GM23338 (cell line): ENCODE measurements around the gene COTL1. TPM values are rescaled to one million over a fixed set of nuclear protein-coding genes. Genes with fewer than 3 reads are reported as not detected.

ENCODE experiments used
- ATAC-seq: fragments of 200-7000 bp; cut with Tn5 transposase; 3 replicates; pipeline ENCODE4 v1.9.1; 2020
- DNase-seq: peaks from one replicate; pipeline ENCODE4 v3.0.0-alpha.2; 2015; ENCODE audit warnings: low spot score
- H2AFZ ChIP-seq: fragments of 200-600 bp; sonication (generic); 2 replicates; pipeline ENCODE4 v1.8.0; 2016; ENCODE audit warnings: antibody characterized with exemption, mild to moderate bottlenecking, moderate library complexity
- H3F3A ChIP-seq: fragments of 200-600 bp; sonication (generic); replicated peaks from 2 replicates; pipeline ENCODE4 v1.8.0; 2017; ENCODE audit warnings: antibody characterized with exemption, mixed run types, low read depth
- H3K27ac ChIP-seq: fragments of 200-600 bp; sonication (generic); 2 replicates; pipeline ENCODE4 v1.6.1; 2016; ENCODE audit warnings: low read depth
- H3K27me3 ChIP-seq: fragments of 200-600 bp; sonication (generic); 2 replicates; pipeline ENCODE4 v1.8.0; 2016; ENCODE audit warnings: mild to moderate bottlenecking, mixed run types, moderate library complexity; ENCODE audit not compliant: insufficient read depth
- H3K36me3 ChIP-seq: fragments of 200-600 bp; sonication (generic); 2 replicates; pipeline ENCODE4 v1.8.0; 2016; ENCODE audit warnings: mild to moderate bottlenecking; ENCODE audit not compliant: insufficient read depth
- H3K4me1 ChIP-seq: fragments of 200-600 bp; sonication (generic); 2 replicates; pipeline ENCODE4 v1.8.0; 2016; ENCODE audit warnings: mild to moderate bottlenecking, moderate library complexity; ENCODE audit not compliant: insufficient read depth
- H3K4me2 ChIP-seq: fragments of 200-600 bp; sonication (generic); 2 replicates; pipeline ENCODE4 v1.7.1; 2017; ENCODE audit warnings: mixed run types
- H3K4me3 ChIP-seq: fragments of 200-600 bp; sonication (generic); 2 replicates; pipeline ENCODE4 v1.6.1; 2016; ENCODE audit warnings: mixed run types
- H3K79me2 ChIP-seq: fragments of 200-600 bp; sonication (generic); replicated peaks from 2 replicates; pipeline ENCODE4 v1.8.0; 2017; ENCODE audit warnings: mild to moderate bottlenecking; ENCODE audit not compliant: insufficient read depth
- H3K9me2 ChIP-seq: fragments of 200-600 bp; sonication (generic); 2 replicates; pipeline ENCODE4 v1.8.0; 2017; ENCODE audit not compliant: insufficient read depth
- H4K20me1 ChIP-seq: fragments of 200-600 bp; sonication (generic); replicated peaks from 2 replicates; pipeline ENCODE4 v1.8.0; 2017; ENCODE audit warnings: mild to moderate bottlenecking; ENCODE audit not compliant: insufficient read depth
- H3K27ac Mint-ChIP-seq: 2 replicates; pipeline ENCODE4 v1.8.0; 2020; ENCODE audit warnings: inconsistent platforms, mild to moderate bottlenecking, moderate library complexity, mixed read lengths
- H3K27me3 Mint-ChIP-seq: 3 replicates; pipeline ENCODE4 v1.8.0; 2022; ENCODE audit warnings: low read depth, mild to moderate bottlenecking, moderate library complexity, mixed read lengths, inconsistent platforms; ENCODE audit not compliant: insufficient read depth, poor library complexity
- H3K36me3 Mint-ChIP-seq: 3 replicates; pipeline ENCODE4 v1.8.0; 2021; ENCODE audit warnings: low read depth, mild to moderate bottlenecking, inconsistent platforms, moderate library complexity, mixed read lengths
- H3K4me1 Mint-ChIP-seq: 3 replicates; pipeline ENCODE4 v1.8.0; 2020; ENCODE audit warnings: mild to moderate bottlenecking, inconsistent platforms, mixed read lengths
- H3K4me3 Mint-ChIP-seq: 3 replicates; pipeline ENCODE4 v1.8.0; 2021; ENCODE audit warnings: moderate library complexity, mild to moderate bottlenecking, inconsistent platforms, mixed read lengths
- H3K9me3 Mint-ChIP-seq: 3 replicates; pipeline ENCODE4 v1.8.0; 2020; ENCODE audit warnings: moderate library complexity, mild to moderate bottlenecking, inconsistent platforms, mixed read lengths
- CREB1 ChIP-seq: fragments of 250-450 bp; sonication (Bioruptor Pico); IDR thresholded peaks from 2 replicates; pipeline ENCODE4 v1.5.0; 2020; ENCODE audit warnings: low read depth, mild to moderate bottlenecking, moderate library complexity
- EZH2 ChIP-seq: fragments of 200-600 bp; sonication (generic); IDR thresholded peaks from one replicate; pipeline ENCODE4 v1.8.0; 2017; ENCODE audit warnings: antibody characterized with exemption, mild to moderate bottlenecking, low read depth; ENCODE audit not compliant: unreplicated experiment
- EZH2phosphoT487 ChIP-seq: fragments of 200-600 bp; sonication (generic); IDR thresholded peaks from one replicate; pipeline ENCODE4 v1.8.1; 2018; ENCODE audit warnings: antibody characterized with exemption; ENCODE audit not compliant: unreplicated experiment
- JUNB ChIP-seq: IDR thresholded peaks from one replicate; pipeline ENCODE4 v1.6.1; 2016; ENCODE audit warnings: antibody characterized with exemption; ENCODE audit not compliant: unreplicated experiment
- NANOG ChIP-seq: IDR thresholded peaks from 2 replicates; pipeline ENCODE4 v1.6.1; 2016; ENCODE audit warnings: antibody characterized with exemption, borderline replicate concordance
- POLR2AphosphoS5 ChIP-seq: IDR thresholded peaks from 2 replicates; pipeline ENCODE4 v1.6.1; 2016; ENCODE audit warnings: antibody characterized with exemption, low read depth
- STAT1 ChIP-seq: IDR thresholded peaks from one replicate; pipeline ENCODE4 v1.6.1; 2016; ENCODE audit warnings: antibody characterized with exemption; ENCODE audit not compliant: unreplicated experiment
- ZNF114 ChIP-seq: fragments of 250-450 bp; sonication (Bioruptor Pico); IDR thresholded peaks from 2 replicates; pipeline ENCODE4 v1.5.0; 2020; ENCODE audit warnings: mild to moderate bottlenecking, moderate library complexity
- ZNF331 ChIP-seq: fragments of 250-450 bp; sonication (Bioruptor Pico); IDR thresholded peaks from 2 replicates; pipeline ENCODE4 v1.5.0; 2020; ENCODE audit warnings: low read depth, mild to moderate bottlenecking, moderate library complexity
- ZNF462 ChIP-seq: fragments of 250-450 bp; sonication (Bioruptor Pico); IDR thresholded peaks from 2 replicates; pipeline ENCODE4 v1.5.0; 2020; ENCODE audit warnings: mild to moderate bottlenecking, moderate library complexity
- polyA plus RNA-seq: library from polyadenylated mRNA; unstranded; fragments of >200 nt; fragmentation: Nextera tagmentation; extraction: Ambion mirVana; gene quantifications from 2 replicates; pipeline ENCODE4 v1.2.1, GENCODE V29; 2016
- total RNA-seq: library from RNA; depleted of rRNA; stranded (reverse); fragments of >200 nt; shearing (Covaris generic); gene quantifications from 2 replicates; pipeline ENCODE4 v1.2.3, GENCODE V29; 2014
- TF ChIP-seq, protein P1 (sequence below): IDR thresholded peaks from one replicate; pipeline ENCODE4 v1.6.1; 2018; ENCODE audit warnings: antibody characterized with exemption; ENCODE audit not compliant: unreplicated experiment
- TF ChIP-seq, protein P2 (sequence below): IDR thresholded peaks from 2 replicates; pipeline ENCODE4 v1.6.1; 2016; ENCODE audit warnings: antibody characterized with exemption
- TF ChIP-seq, protein P3 (sequence below), 2 experiments: fragments of 200-600 bp in 1 of 2; sonication (generic) in 1 of 2; conservative IDR thresholded peaks; 2 replicates each; pipeline versions ENCODE4 v1.5.1 to v1.6.1; 2016 to 2017; ENCODE audit warnings: antibody characterized with exemption in 2 of 2, low read depth in 2 of 2, mild to moderate bottlenecking in 2 of 2, moderate library complexity in 1 of 2

COTL1 gene
- total and polyA plus RNA-seq, 2 experiments from 2014 or later = 117 to 166 TPM

DNA sequence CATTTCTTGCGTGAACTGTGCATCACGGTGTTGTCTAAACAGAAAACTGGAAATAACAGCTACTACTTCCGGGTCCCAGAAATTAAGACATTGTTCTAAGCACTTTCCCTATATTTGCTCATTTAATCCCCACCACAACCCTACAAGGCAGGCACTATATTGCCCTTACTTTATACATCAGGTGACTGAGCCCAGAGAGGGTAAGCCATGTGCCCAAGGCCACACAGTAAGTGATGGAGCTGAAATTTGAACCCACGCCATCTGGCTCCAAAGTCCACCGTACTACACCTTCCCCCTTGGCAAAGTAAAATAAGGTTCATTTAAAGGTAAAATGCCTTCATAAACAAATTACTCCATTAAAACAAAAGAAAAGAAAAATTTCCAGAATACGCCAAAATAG lies 33.2 kb downstream of the COTL1 start:
- H3K4me3 Mint-ChIP-seq = no peak overlapping the region; the same call in 2 of the 3 replicates
- Histone ChIP-seq H3K27me3 (no peaks in the 10 kb centered on the region), H3K9me2 (no peaks in the 10 kb centered on the region), H3K4me2 (no peak overlapping the region), H3K79me2 (peaks cover 28% of the 10 kb centered on the region), H3K27ac (no peak overlapping the region), H2AFZ (no peak overlapping the region), H4K20me1 (peaks cover 8% of the 10 kb centered on the region), H3K36me3 (no peaks in the 10 kb centered on the region), H3K4me1 (peaks cover 12% of the 10 kb centered on the region), H3F3A (peaks cover 12% of the 10 kb centered on the region; the same call in 1 of the 2 replicates), H3K4me3 (no peak overlapping the region)
- no peak for TF ChIP-seq EZH2
- no peak for TF ChIP-seq CREB1
- no peak for TF ChIP-seq ZNF462 (CRISPR knock-in tag)
- no peak for TF ChIP-seq POLR2AphosphoS5
- no peak for TF ChIP-seq ZNF114 (CRISPR knock-in tag)
- no peak for TF ChIP-seq EZH2phosphoT487
- TF ChIP-seq STAT1 = no peak
- TF ChIP-seq, protein P1, sequence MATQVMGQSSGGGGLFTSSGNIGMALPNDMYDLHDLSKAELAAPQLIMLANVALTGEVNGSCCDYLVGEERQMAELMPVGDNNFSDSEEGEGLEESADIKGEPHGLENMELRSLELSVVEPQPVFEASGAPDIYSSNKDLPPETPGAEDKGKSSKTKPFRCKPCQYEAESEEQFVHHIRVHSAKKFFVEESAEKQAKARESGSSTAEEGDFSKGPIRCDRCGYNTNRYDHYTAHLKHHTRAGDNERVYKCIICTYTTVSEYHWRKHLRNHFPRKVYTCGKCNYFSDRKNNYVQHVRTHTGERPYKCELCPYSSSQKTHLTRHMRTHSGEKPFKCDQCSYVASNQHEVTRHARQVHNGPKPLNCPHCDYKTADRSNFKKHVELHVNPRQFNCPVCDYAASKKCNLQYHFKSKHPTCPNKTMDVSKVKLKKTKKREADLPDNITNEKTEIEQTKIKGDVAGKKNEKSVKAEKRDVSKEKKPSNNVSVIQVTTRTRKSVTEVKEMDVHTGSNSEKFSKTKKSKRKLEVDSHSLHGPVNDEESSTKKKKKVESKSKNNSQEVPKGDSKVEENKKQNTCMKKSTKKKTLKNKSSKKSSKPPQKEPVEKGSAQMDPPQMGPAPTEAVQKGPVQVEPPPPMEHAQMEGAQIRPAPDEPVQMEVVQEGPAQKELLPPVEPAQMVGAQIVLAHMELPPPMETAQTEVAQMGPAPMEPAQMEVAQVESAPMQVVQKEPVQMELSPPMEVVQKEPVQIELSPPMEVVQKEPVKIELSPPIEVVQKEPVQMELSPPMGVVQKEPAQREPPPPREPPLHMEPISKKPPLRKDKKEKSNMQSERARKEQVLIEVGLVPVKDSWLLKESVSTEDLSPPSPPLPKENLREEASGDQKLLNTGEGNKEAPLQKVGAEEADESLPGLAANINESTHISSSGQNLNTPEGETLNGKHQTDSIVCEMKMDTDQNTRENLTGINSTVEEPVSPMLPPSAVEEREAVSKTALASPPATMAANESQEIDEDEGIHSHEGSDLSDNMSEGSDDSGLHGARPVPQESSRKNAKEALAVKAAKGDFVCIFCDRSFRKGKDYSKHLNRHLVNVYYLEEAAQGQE = no peak
- TF ChIP-seq, protein P2, sequence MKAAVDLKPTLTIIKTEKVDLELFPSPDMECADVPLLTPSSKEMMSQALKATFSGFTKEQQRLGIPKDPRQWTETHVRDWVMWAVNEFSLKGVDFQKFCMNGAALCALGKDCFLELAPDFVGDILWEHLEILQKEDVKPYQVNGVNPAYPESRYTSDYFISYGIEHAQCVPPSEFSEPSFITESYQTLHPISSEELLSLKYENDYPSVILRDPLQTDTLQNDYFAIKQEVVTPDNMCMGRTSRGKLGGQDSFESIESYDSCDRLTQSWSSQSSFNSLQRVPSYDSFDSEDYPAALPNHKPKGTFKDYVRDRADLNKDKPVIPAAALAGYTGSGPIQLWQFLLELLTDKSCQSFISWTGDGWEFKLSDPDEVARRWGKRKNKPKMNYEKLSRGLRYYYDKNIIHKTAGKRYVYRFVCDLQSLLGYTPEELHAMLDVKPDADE = no peak
- TF ChIP-seq, protein P3, sequence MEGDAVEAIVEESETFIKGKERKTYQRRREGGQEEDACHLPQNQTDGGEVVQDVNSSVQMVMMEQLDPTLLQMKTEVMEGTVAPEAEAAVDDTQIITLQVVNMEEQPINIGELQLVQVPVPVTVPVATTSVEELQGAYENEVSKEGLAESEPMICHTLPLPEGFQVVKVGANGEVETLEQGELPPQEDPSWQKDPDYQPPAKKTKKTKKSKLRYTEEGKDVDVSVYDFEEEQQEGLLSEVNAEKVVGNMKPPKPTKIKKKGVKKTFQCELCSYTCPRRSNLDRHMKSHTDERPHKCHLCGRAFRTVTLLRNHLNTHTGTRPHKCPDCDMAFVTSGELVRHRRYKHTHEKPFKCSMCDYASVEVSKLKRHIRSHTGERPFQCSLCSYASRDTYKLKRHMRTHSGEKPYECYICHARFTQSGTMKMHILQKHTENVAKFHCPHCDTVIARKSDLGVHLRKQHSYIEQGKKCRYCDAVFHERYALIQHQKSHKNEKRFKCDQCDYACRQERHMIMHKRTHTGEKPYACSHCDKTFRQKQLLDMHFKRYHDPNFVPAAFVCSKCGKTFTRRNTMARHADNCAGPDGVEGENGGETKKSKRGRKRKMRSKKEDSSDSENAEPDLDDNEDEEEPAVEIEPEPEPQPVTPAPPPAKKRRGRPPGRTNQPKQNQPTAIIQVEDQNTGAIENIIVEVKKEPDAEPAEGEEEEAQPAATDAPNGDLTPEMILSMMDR (conservative IDR thresholded peaks at IDR 0.05; ENCODE audit: low read depth in 2 of 2) = no peak
- no peak for TF ChIP-seq ZNF331 (CRISPR knock-in tag)
- no peak for TF ChIP-seq JUNB
- TF ChIP-seq NANOG = no peak
- DNase-seq (no peak), ATAC-seq (no peak)
- H3K27me3 Mint-ChIP-seq = peaks cover 12% of the 10 kb centered on the region
- peaks cover 12% of the 10 kb centered on the region; the same call in 2 of the 3 replicates for H3K36me3 Mint-ChIP-seq
- H3K27ac Mint-ChIP-seq = no peak overlapping the region
- peaks cover 16% of the 10 kb centered on the region for H3K4me1 Mint-ChIP-seq
- H3K9me3 Mint-ChIP-seq = no peaks in the 10 kb centered on the region
